Skeletal muscle satellite cell (primary cell): ENCODE measurements around the gene LTO1.

ENCODE experiments used
- H3K27me3 ChIP-seq: 2 replicates; pipeline ENCODE4 v1.7.0; 2013; ENCODE audit warnings: low read length; ENCODE audit not compliant: control insufficient read depth, insufficient read depth
- H3K36me3 ChIP-seq: 2 replicates; pipeline ENCODE4 v1.7.0; 2013; ENCODE audit warnings: mild to moderate bottlenecking, control low read depth, low read length; ENCODE audit not compliant: insufficient read depth
- H3K4me1 ChIP-seq: 2 replicates; pipeline ENCODE4 v1.7.0; 2013; ENCODE audit warnings: low read length; ENCODE audit not compliant: control insufficient read depth, insufficient read depth
- H3K4me2 ChIP-seq: 2 replicates; pipeline ENCODE4 v1.7.0; 2013; ENCODE audit warnings: mild to moderate bottlenecking, low read length
- H3K4me3 ChIP-seq: 2 replicates; pipeline ENCODE4 v1.7.0; 2013; ENCODE audit warnings: low read length
- H3K9ac ChIP-seq: 2 replicates; pipeline ENCODE4 v1.7.0; 2013; ENCODE audit warnings: mild to moderate bottlenecking, low read depth, low read length, moderate library complexity
- H3K9me3 ChIP-seq: replicated peaks from 2 replicates; pipeline ENCODE4 v1.7.0; 2013; ENCODE audit warnings: mild to moderate bottlenecking, control low read depth, low read length

Gene LTO1

GRCh38 chr11:69707176-69707575 lies 32.0 kb upstream of the LTO1 start:
- peaks cover 5% of the 10 kb centered on the region for H3K4me1 ChIP-seq
- H3K27me3 ChIP-seq, result peaks cover 81% of the 10 kb centered on the region
- H3K9ac ChIP-seq, result no peak overlapping the region
- H3K9me3 ChIP-seq, result no peaks in the 10 kb centered on the region
- H3K4me2 ChIP-seq, result no peak overlapping the region
- no peaks in the 10 kb centered on the region for H3K36me3 ChIP-seq
- H3K4me3 ChIP-seq, result no peak overlapping the region

GRCh38 chr11:69705901-69706787 lies 31.0 kb upstream of the LTO1 start:
- H3K36me3 ChIP-seq, result no peaks in the 10 kb centered on the region
- no peak overlapping the region for H3K9ac ChIP-seq
- H3K4me3 ChIP-seq, result no peak overlapping the region
- no peaks in the 10 kb centered on the region for H3K9me3 ChIP-seq
- peaks cover 5% of the 10 kb centered on the region for H3K4me1 ChIP-seq
- H3K27me3 ChIP-seq, result peaks cover 86% of the 10 kb centered on the region
- no peak overlapping the region for H3K4me2 ChIP-seq

DNA sequence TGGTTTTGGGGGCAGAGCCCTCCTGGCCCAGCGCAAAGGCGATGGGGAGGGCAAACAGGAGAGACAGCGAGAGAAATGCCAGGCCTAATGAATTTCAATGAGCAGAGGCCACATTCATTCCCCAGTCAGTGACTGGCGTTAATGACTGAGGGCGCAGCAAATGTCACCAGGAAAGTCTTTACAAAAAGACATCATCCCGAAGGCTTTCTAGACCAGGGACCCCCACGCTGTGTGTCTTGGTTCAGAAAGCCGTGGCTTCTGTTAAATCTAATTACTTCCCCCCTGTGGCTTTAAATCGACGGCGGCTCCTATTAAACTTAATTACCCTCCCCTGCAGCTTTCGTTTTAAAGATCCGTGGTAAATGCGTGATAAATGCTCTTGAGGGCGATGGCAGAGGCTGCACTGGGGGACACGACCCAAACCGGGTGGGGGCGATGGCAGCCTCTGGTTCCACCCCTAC lies 30.2 kb upstream of the LTO1 start:
- Histone ChIP-seq H3K27me3 (peaks cover 89% of the 10 kb centered on the region), H3K4me3 (no peak overlapping the region), H3K4me2 (no peak overlapping the region), H3K9ac (no peak overlapping the region), H3K36me3 (no peaks in the 10 kb centered on the region), H3K9me3 (no peaks in the 10 kb centered on the region), H3K4me1 (peaks cover 10% of the 10 kb centered on the region)

- Histone ChIP-seq H3K9ac (no peak overlapping the region), H3K4me3 (no peak overlapping the region), H3K36me3 (no peaks in the 10 kb centered on the region), H3K4me2 (no peak overlapping the region), H3K27me3 (peaks cover 87% of the 10 kb centered on the region), H3K4me1 (peaks cover 12% of the 10 kb centered on the region), H3K9me3 (no peaks in the 10 kb centered on the region)
Observed at GRCh38 chr11:69704508-69705253, 29.5 kb upstream of the LTO1 start.

DNA sequence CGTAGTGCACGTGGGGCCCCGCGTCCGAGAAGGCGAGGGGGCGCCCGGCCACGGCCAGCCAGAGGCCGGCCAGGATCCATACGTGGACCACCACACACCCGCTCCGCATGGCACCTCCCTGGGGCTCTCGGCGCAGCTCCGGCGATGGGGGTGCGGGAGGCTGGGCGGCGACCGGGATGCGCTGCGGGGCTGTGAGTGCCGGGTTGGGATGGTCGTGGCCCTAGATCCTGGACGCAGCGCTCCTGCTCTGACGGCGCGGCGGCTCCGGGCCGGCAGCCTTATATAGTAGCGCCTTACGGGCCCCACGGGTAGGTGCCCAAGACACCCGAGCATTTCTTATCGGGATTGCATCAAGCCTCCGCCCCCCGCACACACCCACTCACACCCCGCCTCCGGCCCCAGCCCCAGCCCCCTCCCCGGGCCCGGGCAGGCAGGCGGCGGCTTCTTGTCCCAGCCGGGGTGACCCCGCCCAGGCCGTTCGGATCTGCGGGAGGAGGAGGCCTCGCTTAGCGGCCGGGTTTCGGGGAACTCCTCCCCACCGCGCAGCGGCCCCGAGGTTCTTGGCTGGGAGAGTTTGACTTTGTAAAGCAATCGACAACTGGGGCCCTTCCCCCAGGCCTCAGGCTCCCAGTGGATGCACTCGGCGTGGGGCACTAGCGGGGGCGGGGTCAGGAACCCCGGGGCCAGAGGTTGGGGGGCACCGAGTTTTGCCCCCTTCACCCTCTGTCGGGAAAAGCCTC lies 28.8 kb upstream of the LTO1 start, which contains the start of gene FGF19:
Gene FGF19, minus strand, starts transcription at position 255 of the 740 bp plus-strand sequence. Its CDS starts 146 bp downstream, at position 109.
- Histone ChIP-seq H3K4me1 (peaks cover 12% of the 10 kb centered on the region), H3K27me3 (peaks cover 84% of the 10 kb centered on the region), H3K9me3 (no peaks in the 10 kb centered on the region), H3K36me3 (no peaks in the 10 kb centered on the region), H3K4me3 (no peak within 1 kb of the TSS), H3K9ac (no peak within 1 kb of the TSS), H3K4me2 (no peak within 1 kb of the TSS)

DNA sequence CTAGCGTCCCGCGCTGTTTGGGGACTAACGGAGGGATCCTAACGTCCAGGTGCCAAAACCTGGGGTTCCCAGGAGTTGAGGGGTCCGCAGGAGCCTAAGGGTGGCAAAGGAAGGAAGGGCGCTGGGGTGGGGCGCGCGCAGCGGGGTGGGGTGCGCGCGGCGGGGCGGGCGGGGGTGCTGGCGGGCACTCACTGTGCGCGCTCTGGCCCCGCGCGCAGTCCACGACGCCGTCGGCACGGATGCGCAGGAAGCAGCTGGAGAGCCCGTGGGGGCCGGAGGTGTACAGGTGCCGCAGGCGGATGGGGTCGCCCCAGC lies 28.3 kb upstream of the LTO1 start:
- Histone ChIP-seq H3K27me3 (peaks cover 84% of the 10 kb centered on the region), H3K4me3 (no peak overlapping the region), H3K36me3 (no peaks in the 10 kb centered on the region)

GRCh38 chr11:69702769-69703452 lies 27.8 kb upstream of the LTO1 start:
- Histone ChIP-seq H3K4me1 (peaks cover 12% of the 10 kb centered on the region), H3K9ac (no peak overlapping the region), H3K4me2 (no peak overlapping the region), H3K27me3 (peaks cover 82% of the 10 kb centered on the region), H3K36me3 (no peaks in the 10 kb centered on the region), H3K9me3 (no peaks in the 10 kb centered on the region), H3K4me3 (no peak overlapping the region)

More for the DNA sequence above, 28.3 kb upstream of the LTO1 start:
- no peaks in the 10 kb centered on the region for H3K9me3 ChIP-seq
- H3K4me1 ChIP-seq, result peaks cover 12% of the 10 kb centered on the region
- no peak overlapping the region for H3K9ac ChIP-seq
- no peak overlapping the region for H3K4me2 ChIP-seq

DNA sequence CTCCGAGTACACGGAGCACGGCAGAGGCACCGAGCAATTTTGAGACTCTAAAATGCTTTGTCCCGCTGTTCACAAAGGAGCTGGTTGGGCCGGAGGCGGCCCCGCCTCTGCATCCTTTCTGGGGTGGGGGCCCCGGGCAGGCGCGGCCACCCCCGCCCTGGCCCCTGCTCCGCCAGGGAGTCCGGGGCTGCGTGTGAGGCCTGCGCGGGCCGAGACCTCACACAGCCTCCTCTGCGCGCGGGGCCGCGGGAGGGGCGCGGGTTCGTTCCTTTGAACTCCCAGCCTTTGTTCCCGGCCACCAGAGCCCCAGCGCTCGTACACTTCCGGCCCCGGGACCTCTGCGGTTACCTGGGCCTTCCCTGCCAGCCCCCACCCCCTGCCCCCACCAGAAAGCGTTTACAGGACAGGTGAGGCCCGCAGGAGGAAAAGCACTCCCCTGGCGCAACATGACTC lies 27.1 kb upstream of the LTO1 start:
- no peak overlapping the region for H3K4me3 ChIP-seq
- no peak overlapping the region for H3K4me2 ChIP-seq
- H3K36me3 ChIP-seq, result no peaks in the 10 kb centered on the region
- H3K4me1 ChIP-seq, result peaks cover 12% of the 10 kb centered on the region
- H3K9me3 ChIP-seq, result no peaks in the 10 kb centered on the region
- H3K9ac ChIP-seq, result no peak overlapping the region
- peaks cover 84% of the 10 kb centered on the region for H3K27me3 ChIP-seq

GRCh38 chr11:69700278-69701140 lies 25.4 kb upstream of the LTO1 start:
- no peak overlapping the region for H3K4me3 ChIP-seq
- no peak overlapping the region for H3K9ac ChIP-seq
- H3K27me3 ChIP-seq, result peaks cover 82% of the 10 kb centered on the region
- H3K9me3 ChIP-seq, result no peaks in the 10 kb centered on the region
- no peaks in the 10 kb centered on the region for H3K36me3 ChIP-seq
- H3K4me1 ChIP-seq, result peaks cover 12% of the 10 kb centered on the region
- H3K4me2 ChIP-seq, result peak overlapping the region; percentile 2

DNA sequence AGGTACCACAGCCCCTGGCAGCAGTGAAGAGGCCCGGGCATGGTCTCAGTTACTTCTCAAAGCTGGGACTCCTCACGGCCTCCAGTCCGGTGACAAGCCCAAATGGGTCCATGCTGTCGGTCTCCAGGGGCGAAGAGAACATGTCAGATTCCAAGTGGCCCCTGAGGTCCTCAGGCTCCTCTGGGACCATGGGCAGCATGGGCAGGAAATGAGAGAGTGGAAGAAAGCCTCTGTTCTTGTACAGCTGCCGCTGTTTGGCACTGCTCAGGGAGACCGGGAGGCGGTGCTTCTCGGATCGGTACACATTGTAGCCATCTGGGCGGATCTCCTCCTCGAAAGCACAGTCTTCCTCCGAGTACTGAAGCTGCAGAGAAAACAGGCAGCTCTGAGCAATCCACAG lies 24.1 kb upstream of the LTO1 start:
- no peaks in the 10 kb centered on the region for H3K9me3 ChIP-seq
- H3K36me3 ChIP-seq, result no peaks in the 10 kb centered on the region
- peaks cover 9% of the 10 kb centered on the region for H3K4me1 ChIP-seq
- no peak overlapping the region for H3K4me2 ChIP-seq
- peaks cover 82% of the 10 kb centered on the region for H3K27me3 ChIP-seq
- no peak overlapping the region for H3K9ac ChIP-seq
- H3K4me3 ChIP-seq, result no peak overlapping the region
